ENCODE data around the gene UCN2.
"Not testable (repeated sequence)": the region's sequence is repeated elsewhere in the genome, so short reads cannot be mapped to it uniquely, and the experiment has no call there.

GRCh38 chr3:48551651-48552050, 11.9 kb downstream of the UCN2 start:
- TF ChIP-seq SUZ12 (IDR thresholded peaks at IDR 0.05; ENCODE audit: extremely low read depth, insufficient read depth, insufficient read length); ZNF274 (IDR thresholded peaks at IDR 0.05; ENCODE audit: low read depth, low read length); YY1 (IDR thresholded peaks at IDR 0.05; ENCODE audit: insufficient read depth, insufficient read length): not testable (repeated sequence)

All from NT2/D1 (cell line).